ENCODE results near the gene CELF2.

DNA sequence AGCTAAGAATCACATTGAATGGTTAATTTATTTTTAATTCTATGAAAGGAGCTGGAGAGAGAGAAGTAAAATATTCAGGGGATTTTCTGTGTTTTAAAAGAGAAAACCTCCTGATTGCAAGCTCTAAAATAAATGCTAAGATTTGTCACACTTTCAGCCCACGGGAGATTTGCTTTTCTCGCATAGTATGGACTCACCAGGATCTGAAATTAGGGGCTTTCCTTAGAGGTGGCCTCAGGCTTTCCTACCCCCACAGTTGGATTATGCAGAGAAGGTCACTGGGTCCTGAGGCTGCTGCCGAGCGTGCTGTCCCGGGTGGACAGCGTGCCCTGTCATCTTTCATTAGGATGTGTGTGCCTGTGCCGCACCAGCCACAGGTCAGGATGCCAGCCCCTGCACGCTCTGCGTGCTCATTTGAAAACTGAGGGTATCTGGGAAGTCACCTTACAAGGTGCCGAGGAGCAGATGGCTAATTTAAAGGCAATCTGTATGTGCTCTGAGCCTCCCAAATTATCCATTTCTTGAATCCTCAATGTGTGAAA lies 258.8 kb downstream of the CELF2 start:
- no peak for TF ChIP-seq CHD1 (IDR thresholded peaks at IDR 0.05; ENCODE audit: low read depth, low read length)
- TF ChIP-seq, protein P1, sequence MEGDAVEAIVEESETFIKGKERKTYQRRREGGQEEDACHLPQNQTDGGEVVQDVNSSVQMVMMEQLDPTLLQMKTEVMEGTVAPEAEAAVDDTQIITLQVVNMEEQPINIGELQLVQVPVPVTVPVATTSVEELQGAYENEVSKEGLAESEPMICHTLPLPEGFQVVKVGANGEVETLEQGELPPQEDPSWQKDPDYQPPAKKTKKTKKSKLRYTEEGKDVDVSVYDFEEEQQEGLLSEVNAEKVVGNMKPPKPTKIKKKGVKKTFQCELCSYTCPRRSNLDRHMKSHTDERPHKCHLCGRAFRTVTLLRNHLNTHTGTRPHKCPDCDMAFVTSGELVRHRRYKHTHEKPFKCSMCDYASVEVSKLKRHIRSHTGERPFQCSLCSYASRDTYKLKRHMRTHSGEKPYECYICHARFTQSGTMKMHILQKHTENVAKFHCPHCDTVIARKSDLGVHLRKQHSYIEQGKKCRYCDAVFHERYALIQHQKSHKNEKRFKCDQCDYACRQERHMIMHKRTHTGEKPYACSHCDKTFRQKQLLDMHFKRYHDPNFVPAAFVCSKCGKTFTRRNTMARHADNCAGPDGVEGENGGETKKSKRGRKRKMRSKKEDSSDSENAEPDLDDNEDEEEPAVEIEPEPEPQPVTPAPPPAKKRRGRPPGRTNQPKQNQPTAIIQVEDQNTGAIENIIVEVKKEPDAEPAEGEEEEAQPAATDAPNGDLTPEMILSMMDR (conservative IDR thresholded peaks at IDR 0.05; ENCODE audit: low read depth, low read length) = no peak
- TF ChIP-seq CEBPB (IDR thresholded peaks at IDR 0.05; ENCODE audit: low read depth, low read length) = no peak
- no peak for TF ChIP-seq POLR2A (IDR thresholded peaks at IDR 0.05; ENCODE audit: low read depth, low read length)
- TF ChIP-seq MAFK (IDR thresholded peaks at IDR 0.05; ENCODE audit: low read depth, low read length) = no peak
- TF ChIP-seq RAD21 (IDR thresholded peaks at IDR 0.05; ENCODE audit: low read length) = no peak
- TF ChIP-seq BHLHE40 (IDR thresholded peaks at IDR 0.05; ENCODE audit: low read depth, low read length) = no peak
- no peak for TF ChIP-seq SMC3 (IDR thresholded peaks at IDR 0.05; ENCODE audit: low read depth, low read length)
- TF ChIP-seq RFX5 (IDR thresholded peaks at IDR 0.05; ENCODE audit: low read depth, low read length) = no peak
